PC-9 (cell line): ENCODE results near the gene PGGHG.
"Not testable (repeated sequence)": the region's sequence is repeated elsewhere in the genome, so short reads cannot be mapped to it uniquely, and the experiment has no call there.

Source experiments
- EZH2 ChIP-seq: fragments of 200-600 bp; sonication (generic); IDR thresholded peaks from 2 replicates; pipeline ENCODE4 v1.8.0; 2017; ENCODE audit warnings: antibody characterized with exemption, low read depth
- TF ChIP-seq, protein P1 (sequence below): fragments of 200-600 bp; sonication (generic); conservative IDR thresholded peaks from 2 replicates; pipeline ENCODE4 v1.6.1; 2017; ENCODE audit warnings: mixed run types, antibody characterized with exemption, mild to moderate bottlenecking, moderate library complexity

DNA sequence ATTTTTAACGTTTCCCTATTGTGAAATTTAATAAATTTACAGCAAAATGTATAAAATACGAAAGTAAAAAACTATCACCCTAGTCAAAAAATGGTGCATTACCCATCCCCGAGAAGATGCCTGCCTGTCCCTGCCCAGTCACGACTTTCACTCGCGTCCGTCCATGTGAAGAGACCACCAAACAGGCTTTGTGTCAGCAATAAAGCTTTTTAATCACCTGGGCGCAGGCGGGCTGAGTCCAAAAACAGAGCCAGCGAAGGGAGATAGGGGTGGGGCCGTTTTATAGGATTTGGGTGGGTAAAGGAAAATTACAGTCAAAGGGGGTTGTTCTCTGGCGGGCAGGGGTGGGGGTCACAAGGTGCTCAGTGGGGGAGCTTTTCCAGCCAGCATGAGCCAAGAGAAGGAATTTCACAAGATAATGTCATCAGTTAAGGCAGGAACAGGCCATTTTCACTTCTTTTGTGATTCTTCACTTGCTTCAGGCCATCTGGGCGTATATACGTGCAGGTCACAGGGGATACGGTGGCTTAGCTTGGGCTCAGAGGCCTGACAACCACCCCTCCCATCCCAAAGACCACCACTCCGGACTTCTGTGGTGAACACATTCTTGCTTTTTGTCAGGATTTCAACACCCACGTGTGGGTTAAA is 44.8 kb downstream of the PGGHG start:
- TF ChIP-seq EZH2: not testable (repeated sequence)
- TF ChIP-seq, protein P1, sequence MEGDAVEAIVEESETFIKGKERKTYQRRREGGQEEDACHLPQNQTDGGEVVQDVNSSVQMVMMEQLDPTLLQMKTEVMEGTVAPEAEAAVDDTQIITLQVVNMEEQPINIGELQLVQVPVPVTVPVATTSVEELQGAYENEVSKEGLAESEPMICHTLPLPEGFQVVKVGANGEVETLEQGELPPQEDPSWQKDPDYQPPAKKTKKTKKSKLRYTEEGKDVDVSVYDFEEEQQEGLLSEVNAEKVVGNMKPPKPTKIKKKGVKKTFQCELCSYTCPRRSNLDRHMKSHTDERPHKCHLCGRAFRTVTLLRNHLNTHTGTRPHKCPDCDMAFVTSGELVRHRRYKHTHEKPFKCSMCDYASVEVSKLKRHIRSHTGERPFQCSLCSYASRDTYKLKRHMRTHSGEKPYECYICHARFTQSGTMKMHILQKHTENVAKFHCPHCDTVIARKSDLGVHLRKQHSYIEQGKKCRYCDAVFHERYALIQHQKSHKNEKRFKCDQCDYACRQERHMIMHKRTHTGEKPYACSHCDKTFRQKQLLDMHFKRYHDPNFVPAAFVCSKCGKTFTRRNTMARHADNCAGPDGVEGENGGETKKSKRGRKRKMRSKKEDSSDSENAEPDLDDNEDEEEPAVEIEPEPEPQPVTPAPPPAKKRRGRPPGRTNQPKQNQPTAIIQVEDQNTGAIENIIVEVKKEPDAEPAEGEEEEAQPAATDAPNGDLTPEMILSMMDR: not testable (repeated sequence)
